ENCODE data around the gene TRERF1.

DNA sequence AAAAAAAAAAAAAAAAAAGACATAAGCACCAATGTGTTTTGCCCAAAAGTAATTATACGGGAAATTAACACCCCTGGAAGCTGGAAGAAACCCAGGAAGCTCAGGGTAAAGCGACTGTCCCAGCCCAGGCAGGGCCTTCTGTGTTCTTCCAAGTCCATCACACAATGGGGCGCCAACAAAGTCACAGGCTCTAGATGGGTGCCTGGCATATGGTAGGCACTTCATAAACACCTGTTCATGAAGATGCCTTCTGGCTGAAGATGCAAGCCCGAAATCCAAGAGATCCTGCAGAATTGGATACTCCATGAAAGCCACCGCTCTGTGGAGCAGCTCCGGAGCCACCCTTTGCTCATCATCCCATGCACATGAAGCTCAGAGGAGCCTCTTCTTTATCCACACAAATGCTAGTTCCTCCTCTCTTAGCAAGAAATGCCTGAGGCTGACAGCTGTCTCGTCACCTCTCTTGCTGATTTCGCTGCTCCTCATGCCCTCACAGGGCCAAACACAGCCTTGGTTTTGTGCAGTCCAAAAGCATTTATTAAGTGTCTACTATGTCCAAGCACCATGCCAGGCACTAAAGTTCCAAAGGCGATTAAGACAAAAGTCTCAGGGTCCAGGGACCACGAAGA is 76.6 kb downstream of the TRERF1 start:
- TF ChIP-seq, protein P1, sequence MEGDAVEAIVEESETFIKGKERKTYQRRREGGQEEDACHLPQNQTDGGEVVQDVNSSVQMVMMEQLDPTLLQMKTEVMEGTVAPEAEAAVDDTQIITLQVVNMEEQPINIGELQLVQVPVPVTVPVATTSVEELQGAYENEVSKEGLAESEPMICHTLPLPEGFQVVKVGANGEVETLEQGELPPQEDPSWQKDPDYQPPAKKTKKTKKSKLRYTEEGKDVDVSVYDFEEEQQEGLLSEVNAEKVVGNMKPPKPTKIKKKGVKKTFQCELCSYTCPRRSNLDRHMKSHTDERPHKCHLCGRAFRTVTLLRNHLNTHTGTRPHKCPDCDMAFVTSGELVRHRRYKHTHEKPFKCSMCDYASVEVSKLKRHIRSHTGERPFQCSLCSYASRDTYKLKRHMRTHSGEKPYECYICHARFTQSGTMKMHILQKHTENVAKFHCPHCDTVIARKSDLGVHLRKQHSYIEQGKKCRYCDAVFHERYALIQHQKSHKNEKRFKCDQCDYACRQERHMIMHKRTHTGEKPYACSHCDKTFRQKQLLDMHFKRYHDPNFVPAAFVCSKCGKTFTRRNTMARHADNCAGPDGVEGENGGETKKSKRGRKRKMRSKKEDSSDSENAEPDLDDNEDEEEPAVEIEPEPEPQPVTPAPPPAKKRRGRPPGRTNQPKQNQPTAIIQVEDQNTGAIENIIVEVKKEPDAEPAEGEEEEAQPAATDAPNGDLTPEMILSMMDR (IDR thresholded peaks at IDR 0.05; ENCODE audit: poor library complexity): no peak
- TF ChIP-seq EZH2 (IDR thresholded peaks at IDR 0.05; ENCODE audit: borderline replicate concordance): no peak
